HPDE6-E6E7 (cell line): ENCODE results near the gene APBB2.
"Not testable (repeated sequence)": the region's sequence is repeated elsewhere in the genome, so short reads cannot be mapped to it uniquely, and the experiment has no call there.

Source experiments
- DNase-seq: peaks from one replicate; pipeline ENCODE4 v3.0.0; 2011; ENCODE audit warnings: missing footprints; ENCODE audit errors: extremely low spot score

Gene APBB2

DNA sequence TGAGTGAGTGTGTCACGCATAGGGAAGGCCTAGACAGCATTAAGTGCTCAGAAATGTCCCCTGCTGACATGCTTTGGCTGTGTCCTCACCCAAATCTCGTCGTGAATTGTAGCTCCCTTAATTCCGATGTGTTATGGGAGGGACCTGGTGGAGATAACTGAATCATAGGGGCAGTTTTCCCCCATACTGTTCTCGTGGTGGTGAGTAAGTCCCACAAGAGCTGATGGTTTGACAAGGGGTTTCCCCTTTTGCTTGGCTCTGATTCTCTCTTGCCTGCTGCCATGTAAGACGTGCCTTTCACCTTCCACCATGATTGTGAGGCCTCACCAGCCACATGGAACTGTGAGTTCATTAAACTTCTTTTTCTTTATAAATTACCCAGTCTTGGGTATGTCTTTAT is 386.6 kb downstream of the APBB2 start:
- no peak for DNase-seq

DNA sequence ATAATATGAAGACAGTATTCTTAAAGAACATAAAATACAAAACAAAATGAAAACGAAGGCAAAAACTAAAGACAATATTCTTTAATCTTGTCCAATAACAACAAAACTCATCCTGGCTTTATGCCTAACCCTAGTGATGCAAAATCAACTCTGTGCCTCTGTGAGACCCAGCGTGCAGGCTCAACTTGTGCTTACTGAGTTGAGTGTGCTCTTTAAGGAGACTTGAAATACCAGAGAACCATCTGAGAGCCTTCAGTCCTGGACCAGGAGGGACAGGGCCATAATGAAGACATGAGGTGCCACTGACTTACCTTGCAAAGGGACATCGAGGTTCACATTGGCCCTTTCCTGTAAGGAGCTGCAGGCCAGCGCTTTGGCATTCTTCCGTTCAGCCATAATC is 387.5 kb downstream of the APBB2 start:
- no peak for DNase-seq

DNA sequence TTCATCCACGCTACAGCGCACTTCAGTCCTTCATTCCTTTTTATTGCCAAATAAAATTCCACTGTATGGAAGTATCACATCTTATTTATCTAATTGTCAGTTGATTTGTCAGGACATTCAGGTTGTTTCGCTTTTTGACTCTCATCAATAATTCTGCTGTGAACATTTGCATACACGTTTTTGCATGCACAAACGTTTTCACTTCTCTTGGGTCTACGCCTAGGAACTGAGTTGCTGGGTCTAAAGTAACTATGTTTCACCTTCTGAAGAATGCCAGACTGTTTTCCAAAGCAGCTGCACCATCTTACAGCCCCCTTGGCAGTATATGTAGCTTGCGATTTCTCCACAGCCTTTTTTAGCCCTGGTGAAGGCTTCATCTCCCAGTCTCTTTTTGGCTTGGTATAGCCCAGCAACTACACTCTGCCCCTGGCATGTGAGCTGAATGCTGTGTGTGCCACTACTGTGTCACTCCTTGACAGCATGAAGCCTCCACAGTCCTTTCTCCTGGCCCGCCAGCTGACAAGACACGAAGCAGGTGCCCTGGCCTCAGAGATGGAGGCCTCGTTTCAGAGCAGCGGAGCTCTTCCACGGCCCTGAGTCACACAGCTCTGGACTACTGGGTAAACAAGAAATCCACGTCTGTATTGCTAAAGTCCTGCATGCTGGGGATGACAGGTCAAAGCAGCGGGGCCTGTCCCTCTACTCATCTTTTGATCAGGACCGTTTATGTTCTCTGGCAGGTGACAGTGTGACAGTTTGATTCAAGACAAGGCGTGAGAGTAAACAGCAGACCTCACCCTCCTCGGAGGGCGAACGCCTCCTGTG is 389.1 kb downstream of the APBB2 start:
- no peak for DNase-seq

DNA sequence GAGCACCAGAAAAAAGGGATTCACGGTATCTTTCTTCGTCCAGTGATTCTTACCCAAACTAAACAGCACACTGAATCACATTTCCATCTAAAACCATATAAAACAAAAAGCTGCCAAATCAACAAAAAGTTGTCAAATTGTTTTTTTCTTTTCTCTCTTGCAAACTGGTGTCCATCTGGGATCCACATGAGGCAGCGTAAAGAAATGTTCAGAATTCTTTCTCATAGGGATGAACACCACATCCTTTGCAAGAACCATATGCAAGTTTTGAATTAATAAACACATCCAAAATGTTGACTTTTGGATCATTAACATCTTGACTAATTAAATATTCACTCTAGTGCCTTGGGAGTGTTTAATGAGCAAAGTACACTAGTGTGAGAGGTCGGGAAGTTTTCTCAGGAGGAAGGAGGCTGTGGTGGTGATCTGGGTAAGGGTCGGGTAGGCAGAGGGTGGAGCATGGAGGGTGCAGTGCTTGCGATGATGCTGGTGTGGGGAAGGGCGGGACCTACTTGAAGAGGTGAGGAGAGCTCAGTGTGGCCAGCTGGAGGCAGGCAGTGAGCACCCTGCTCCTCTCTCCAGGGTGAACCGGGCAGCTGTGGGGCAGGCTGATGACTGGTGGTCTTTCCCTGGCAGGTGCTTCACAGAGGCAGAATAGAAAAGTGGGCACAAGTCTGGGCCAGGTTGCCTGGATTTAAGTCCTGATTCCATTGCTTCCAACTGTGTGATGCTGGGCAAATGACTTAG is 391.7 kb downstream of the APBB2 start:
- DNase-seq = no peak

DNA sequence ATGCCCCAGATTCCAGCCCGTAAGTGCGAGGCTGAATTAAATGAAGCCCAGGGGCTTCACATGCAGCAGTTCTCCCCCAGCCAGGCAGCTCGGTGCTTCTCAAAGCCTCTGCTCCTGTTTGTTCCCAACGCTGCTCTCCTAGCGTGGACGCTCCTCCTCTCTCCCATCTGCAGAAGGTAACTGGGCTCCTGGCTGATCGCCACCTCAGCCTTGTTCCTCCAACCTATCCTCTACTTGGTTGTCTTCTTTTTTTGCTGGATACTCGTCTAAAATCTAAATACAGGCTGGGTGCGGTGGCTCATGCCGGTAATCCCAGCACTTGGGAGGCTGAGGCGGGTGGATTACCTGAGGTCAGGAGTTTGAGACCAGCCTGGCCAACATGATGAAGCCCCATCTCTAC is 394.2 kb downstream of the APBB2 start:
- DNase-seq = no peak

DNA sequence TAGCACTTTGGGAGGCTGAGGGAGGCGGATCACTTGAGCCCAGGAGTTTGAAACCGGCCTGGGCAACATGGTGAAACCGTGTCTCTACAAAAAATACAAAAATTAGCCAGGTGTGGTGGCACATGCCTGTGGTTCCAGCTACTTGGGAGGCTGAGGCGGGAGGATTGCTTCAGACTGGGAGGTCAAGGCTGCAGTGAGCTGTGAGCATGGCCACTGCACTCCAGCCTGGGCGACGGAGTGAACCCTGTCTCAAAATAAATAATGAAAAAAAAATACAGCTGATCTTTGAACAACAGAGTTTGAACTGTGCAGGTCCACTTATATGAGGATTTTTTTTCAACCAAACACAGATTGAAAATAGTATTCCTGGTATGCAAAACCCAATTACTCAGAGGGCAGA is 397.2 kb downstream of the APBB2 start:
- not testable (repeated sequence) for DNase-seq

DNA sequence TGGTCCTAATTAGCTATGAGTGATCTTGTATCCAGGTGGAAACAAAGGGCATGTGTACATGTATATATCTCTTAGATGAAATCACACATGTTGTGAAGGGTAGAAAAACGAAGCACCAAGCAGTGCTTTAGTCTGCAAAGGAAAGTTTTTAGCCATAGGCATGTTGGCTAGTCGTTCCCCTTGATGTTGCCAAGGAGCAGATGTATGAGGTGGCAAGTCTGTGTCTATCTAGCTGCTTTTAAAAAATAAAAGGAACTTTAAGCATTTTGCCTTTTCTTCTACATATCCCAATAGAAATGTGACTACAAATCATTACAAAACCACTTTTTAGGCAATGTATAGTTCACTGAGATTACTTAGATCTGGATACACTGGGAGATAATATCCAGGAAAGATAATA is 401.5 kb downstream of the APBB2 start:
- DNase-seq = no peak

DNA sequence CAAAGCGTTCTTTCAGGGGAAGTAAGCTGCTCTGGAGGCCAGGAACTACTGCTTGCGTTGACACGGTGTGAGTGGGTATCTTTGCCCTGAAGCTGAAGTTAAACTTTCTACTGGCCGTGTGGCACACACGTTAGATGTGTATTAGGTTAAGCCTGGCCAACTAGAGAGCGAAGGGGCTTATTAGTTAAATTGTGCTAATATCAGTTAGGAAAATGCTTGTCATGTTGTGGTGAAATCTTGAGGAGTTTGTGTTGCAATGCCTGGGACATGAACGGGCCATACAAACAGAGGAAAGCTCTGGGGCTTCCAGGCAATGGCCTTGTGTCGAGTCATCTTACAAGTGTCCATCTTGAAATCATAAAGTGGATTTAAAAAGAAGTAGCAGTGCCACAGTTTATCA is 402.0 kb downstream of the APBB2 start:
- DNase-seq = no peak

DNA sequence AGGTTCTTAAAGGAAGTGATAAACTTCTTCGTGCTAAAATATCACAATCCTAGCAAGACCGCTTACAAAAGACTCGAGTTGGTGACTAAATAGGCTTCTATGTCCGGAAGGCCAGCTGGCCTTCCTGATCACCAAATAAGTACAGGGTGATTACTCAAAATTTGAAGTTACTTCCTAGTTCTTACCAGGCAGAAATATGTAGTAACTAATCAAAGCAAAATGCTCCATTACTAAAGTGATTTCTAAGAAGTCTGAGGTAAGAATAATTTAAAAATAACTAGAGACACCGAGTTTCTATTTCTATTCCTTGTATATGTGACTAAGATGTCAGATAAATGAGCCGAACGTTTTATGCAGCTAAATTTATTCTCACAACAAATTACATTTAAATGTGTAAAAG is 402.4 kb downstream of the APBB2 start:
- DNase-seq = no peak

DNA sequence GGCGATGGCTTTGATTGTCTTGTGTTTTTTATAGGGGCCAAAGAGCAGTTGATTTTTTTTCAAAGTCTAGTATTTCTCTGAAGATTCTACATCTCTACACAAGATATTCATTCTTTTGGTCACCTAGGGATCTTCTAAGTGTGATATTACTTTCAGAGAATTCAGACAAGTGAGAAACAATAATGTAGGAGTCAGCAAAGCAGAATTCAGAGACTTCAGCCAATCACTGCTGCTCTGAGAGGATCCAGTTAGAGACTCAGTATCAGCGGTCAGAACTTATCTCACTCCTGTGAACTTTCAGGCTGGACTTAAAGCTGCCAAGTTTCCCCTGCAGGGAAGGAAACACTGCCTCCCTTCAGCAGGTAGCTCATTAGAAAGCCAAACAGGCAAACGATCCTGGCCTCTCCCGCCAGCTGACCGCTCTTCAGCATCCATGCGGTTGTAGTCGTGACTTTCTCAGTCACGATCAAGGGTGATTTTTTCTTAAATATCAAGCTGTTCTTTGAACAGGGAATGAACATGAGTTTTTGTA is 405.4 kb downstream of the APBB2 start:
- DNase-seq = no peak

DNA sequence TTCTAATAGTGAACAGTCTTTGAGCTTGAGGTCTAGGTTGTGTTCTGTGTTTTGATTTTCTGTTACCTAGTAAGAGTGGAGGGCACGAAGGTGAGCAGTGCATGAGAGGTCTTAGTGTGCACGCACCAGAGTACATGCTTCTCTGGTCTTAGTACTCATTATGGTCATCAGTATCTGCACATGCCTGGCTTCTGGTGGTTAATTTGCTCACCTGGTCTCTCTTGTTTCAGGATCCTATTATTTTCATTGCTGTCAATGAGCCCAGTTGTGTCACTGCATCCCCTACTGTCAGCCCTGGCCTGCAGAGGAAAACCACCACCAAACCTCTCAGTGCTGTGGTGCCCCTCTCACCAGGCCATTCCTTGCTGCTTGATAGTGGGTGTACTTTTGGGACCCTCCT is 409.7 kb downstream of the APBB2 start:
- DNase-seq = no peak

DNA sequence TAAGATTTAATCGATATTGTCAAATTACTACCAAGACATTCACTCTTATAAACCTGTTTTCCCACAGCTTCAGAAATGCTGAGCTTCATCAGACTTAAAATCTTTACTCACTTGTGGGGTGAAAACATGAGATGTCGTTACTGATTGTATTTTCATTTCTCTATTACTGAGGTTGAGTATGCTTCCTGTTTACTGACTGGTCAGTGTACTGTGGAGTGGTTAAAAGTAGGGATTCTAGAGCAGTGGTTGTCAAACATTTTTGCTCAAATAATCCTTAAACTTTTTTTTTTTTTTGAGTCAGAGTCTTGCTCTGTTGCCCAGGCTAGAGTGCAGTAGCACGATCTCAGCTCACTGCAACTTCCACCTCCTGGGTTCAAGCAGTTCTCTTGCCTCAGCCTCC is 414.3 kb downstream of the APBB2 start:
- DNase-seq = no peak

DNA sequence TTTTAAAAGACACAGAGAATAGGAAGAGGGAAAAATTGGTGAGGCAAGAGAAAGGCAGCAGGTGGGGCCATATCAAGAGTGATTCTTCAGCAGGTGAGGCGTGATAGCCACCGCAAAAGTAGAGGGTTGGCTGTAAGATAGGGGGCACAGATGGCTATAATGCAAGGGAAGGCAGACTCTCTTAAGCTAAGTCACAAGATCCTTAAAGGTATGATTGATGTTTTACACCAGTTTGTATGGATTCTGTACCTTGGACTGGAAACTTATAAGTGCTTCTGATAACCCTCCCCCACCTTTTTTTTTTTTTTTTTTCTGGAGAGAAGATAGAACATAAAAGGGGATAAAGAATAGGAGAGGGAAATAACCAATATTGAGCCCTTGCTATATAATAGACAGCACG is 424.6 kb downstream of the APBB2 start:
- no peak for DNase-seq

DNA sequence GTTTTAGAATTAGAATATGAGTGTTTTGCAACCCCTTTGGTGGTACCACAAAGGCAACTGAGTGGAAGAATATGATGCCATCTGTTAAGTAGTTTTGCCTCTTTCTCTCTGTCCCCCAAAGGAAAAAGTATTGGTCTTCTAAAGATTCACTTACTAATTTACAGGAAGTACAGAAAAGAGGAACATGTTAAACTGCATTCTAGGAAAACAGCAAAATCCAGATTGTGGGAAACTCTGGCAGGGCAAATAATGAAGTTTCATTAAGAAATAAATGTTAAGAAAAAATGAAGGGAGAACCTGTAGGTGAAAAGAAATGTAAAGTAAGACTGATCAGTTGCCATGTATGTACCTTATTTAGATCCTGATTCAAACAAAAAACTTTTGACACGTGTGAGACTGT is 425.3 kb downstream of the APBB2 start:
- DNase-seq = no peak

DNA sequence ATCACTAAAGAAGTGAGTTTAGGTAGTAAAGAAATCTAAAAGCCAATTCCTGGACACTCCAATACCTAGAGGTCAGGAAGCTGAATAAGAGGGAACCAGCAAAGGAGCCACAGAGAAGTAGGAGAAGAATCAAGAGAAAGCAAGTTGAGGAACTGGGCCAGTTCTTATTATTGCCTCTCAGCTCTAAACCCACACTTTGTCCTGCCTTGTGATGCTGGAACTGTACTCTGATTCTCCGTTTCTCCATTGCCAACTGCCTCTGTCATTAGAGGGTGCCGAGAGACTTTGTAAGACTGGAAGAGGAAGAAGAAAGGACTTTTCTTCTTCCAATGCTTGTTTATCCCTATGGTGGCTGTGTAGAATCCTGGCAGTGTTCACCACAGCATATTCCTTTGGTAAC is 426.0 kb downstream of the APBB2 start:
- no peak for DNase-seq

DNA sequence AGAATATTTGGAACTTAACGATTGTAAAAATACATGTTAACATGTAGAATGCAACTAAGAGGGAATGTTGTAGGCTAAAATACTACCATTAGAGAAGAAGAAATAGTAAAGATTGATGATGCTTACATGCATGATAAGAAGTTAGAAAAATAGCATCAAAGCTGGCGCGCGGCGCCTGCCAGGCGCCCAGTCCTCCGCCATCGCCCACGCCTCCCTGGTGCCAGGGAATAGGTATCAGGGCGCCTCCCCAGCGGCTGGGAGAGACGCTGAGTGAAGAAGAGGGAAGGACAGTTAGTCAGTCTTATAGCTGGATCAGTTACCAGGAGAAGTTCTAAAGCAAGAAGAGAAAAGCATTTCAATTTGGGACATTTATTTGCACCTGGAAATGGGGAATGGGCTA is 428.6 kb downstream of the APBB2 start:
- no peak for DNase-seq

DNA sequence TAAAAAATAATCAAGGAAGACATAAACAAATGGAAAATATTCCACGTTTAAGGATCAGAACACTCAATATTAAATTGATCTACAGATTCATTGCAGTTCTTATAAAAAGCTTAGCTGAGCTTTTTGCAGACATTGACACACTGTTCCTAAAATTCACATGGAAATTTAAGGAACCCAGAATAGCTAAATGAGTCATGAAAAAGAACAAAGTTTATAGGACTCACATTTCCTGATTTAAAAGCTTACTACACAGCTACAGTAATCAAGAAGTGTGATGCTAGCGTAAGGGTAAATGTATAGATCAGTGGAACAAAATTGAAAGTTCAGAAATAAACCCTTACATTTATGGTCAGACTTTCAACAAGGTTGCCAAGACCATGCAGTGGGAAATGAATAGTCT is 431.5 kb downstream of the APBB2 start:
- DNase-seq = no peak

DNA sequence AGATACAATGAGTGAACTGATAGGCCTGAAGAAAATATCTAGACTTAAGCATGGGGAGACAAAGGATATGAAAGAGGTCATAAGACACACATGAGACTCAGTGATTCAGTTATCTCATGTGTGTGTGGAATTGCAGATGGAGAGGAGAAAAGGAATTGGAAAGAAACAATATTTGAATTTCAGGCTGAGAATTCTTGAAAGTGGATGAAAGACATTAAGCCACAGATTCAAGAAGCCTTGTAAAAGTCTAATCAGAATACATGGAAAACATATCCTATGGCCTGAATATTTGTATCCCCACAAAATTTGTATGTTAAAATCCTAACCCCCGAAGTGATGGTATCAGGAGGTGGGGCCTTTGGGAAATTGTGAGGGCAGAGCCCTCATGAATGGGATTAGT is 436.3 kb downstream of the APBB2 start:
- no peak for DNase-seq

DNA sequence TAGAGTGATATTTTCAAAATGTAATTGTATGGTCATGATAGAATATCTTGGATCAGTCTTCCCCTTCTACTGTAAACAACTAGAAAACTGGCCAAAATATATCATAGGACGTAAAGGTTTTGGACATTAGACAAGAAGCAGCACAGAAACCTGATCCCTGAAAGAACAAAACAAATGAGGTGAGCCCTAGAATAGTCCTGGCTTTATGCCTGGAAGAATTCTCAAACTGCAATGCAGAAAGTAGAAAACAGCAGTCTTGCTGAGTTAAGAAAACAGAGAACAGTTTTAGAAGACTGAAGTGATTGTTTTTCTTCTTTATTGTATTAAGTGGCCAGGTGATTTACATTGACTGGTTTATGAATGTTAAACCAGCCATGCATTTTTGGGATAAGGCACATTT is 445.1 kb downstream of the APBB2 start:
- DNase-seq = no peak

DNA sequence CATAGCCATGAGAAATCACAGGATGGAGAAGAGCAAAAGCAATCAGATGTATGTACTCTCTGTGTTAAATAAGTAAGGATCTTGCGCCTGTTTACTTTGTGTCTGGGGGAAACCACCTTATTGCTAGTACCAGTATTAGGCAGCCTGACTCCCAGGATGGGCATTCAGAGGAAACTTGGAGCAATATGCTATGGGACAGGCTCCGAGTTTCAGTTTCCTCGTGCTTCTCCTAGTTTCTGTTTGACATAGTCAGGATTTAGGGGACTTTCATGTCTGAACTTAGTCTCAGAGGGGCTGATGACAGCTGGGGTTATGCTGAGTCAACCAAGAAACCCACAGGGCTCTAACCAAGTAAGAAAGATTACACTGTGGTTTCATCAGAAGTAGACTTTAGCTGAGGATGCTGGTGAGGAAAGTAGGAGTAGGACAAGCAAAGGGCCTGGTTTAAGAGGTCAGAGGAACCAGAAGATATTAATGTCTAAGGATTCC is 451.1 kb downstream of the APBB2 start:
- no peak for DNase-seq
